ENCODE measurements around the gene RPS29.

- TF ChIP-seq CTCF (IDR thresholded peaks at IDR 0.05) (no peak), POLR2A (IDR thresholded peaks at IDR 0.05) (no peak)
Measured at GRCh38 chr14:49553892-49554291, 32.3 kb downstream of the RPS29 start.

Data from thyroid gland (tissue), 4 donors.